Thyroid gland (tissue), 4 donors: ENCODE results near the gene RFX1. TPM values are rescaled to one million over a fixed set of nuclear protein-coding genes. Genes with fewer than 3 reads are reported as not detected.
"Not testable (repeated sequence)": the region's sequence is repeated elsewhere in the genome, so short reads cannot be mapped to it uniquely, and the experiment has no call there.

Experiments used
- DNase-seq, 2 donors: peaks; one replicate each; pipeline ENCODE4 v3.0.0-alpha.2; 2019
- H3K27ac ChIP-seq, 3 donors: fragments of 200-600 bp; sonication (generic); 1 replicate in 2 of 3; 2 replicates in 1 of 3; pipeline ENCODE4 v1.5.1; 2016 to 2019; ENCODE audit warnings: mild to moderate bottlenecking in 1 of 3, moderate library complexity in 1 of 3
- H3K27me3 ChIP-seq: fragments of 200-600 bp; sonication (generic); one replicate; pipeline ENCODE4 v1.5.1; 2019
- H3K36me3 ChIP-seq, 2 donors: fragments of 200-600 bp; sonication (generic); one replicate each; pipeline ENCODE4 v1.5.1; 2016 to 2019
- H3K4me1 ChIP-seq, 2 donors: fragments of 200-600 bp; sonication (generic); one replicate each; pipeline ENCODE4 v1.5.1; 2017 to 2019
- H3K4me3 ChIP-seq, 3 donors: fragments of 200-600 bp; sonication (generic); replicated peaks in 1 of 3; 1 replicate in 2 of 3; 2 replicates in 1 of 3; pipeline ENCODE4 v1.5.1; 2016; ENCODE audit warnings: mild to moderate bottlenecking in 1 of 3
- H3K9me3 ChIP-seq: fragments of 200-600 bp; sonication (generic); one replicate; pipeline ENCODE4 v1.5.1; 2017
- CTCF ChIP-seq, 6 experiments: fragments of 200-600 bp in 3 of 6; fragments of 450-650 bp in 3 of 6; sonication (generic) in 3 of 6; IDR thresholded peaks; one replicate each; pipeline ENCODE4 v1.5.1; 2016 to 2019; ENCODE audit warnings: antibody characterized with exemption in 6 of 6, mild to moderate bottlenecking in 2 of 6, inconsistent platforms in 1 of 6, moderate library complexity in 1 of 6
- POLR2A ChIP-seq, 2 donors: fragments of 450-650 bp; IDR thresholded peaks; one replicate each; pipeline ENCODE4 v1.6.1; 2017; ENCODE audit warnings: antibody characterized with exemption in 2 of 2, mild to moderate bottlenecking in 2 of 2, moderate library complexity in 1 of 2
- WGBS, 2 donors: methylation state at CpG; one replicate each; pipeline ENCODE4 v1.1.5; 2017; 5-methylcytosine and 5-hydroxymethylcytosine counted together
- intact Hi-C: fragments of 100-400 bp; cut with DNase I; formaldehyde crosslinking; loops from one replicate; pipeline ENCODE4 v1.15.1; 2023
- total RNA-seq, 4 donors: library from RNA; depleted of rRNA; stranded (reverse); fragments of >200 nt; gene quantifications; one replicate each; pipeline ENCODE4 v1.2.3, GENCODE V29; 2016

Gene RFX1
- total RNA-seq, 4 donors from 2014 or later = 4.8 to 9.1 (median 9.1) TPM

DNA sequence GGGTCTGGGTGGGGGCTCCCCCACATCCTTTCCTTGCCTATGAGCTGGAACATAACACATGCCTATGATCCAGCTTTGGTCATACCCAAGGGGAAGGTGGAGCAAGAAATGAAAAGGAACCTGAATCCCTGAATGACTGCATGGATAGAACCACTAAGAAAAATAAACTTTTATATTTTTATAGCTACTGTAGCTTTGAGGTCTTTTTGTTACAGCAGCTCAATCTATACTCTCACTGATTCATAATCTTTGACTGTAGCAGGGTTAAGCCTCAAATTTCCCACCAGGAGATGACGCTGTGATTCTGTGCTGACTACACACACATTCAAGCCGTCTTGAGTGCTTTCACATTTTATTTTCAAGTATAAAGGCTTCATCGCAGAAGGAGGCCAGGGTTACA lies 46.9 kb upstream of the RFX1 start:
- DNase-seq = no peak
- WGBS, 2 donors = 93 to 98% methylated on average over 3 of the region's 3 CpGs
- Histone ChIP-seq H3K4me3 (no peak overlapping the region), H3K9me3 (no peaks in the 10 kb centered on the region), H3K27ac (no peak overlapping the region), H3K36me3 (no peaks in the 10 kb centered on the region), H3K4me1 (peaks cover 4 to 10% of the 10 kb centered on the region in 2 donors), H3K27me3 (no peaks in the 10 kb centered on the region)
- TF ChIP-seq POLR2A (IDR thresholded peaks at IDR 0.05) (no peak), CTCF (IDR thresholded peaks at IDR 0.05) (no peak)
- intact Hi-C loops = no loop called here

- peaks cover 0 to 4% of the 10 kb centered on the region in 2 donors for H3K4me1 ChIP-seq
- TF ChIP-seq CTCF (IDR thresholded peaks at IDR 0.05) (no peak), POLR2A (IDR thresholded peaks at IDR 0.05) (no peak)
- H3K4me3 ChIP-seq = no peak overlapping the region
- H3K27me3 ChIP-seq = no peaks in the 10 kb centered on the region
- intact Hi-C loops = no loop called here
- no peaks in the 10 kb centered on the region for H3K36me3 ChIP-seq
- no peaks in the 10 kb centered on the region for H3K9me3 ChIP-seq
- no peak overlapping the region for H3K27ac ChIP-seq
- WGBS, 2 donors = 92 to 98% methylated on average over 6 of the region's 6 CpGs
- DNase-seq = no peak
These were observed 46.4 kb upstream of the RFX1 start for GRCh38 chr19:14052470-14052869.

GRCh38 chr19:14051980-14052379 lies 45.9 kb upstream of the RFX1 start:
- Histone ChIP-seq H3K36me3 (no peaks in the 10 kb centered on the region), H3K4me3 (no peak overlapping the region), H3K27ac (no peak overlapping the region), H3K4me1 (no peaks in the 10 kb centered on the region), H3K27me3 (no peaks in the 10 kb centered on the region), H3K9me3 (no peaks in the 10 kb centered on the region)
- intact Hi-C loops = no loop called here
- TF ChIP-seq CTCF (IDR thresholded peaks at IDR 0.05) (no peak), POLR2A (IDR thresholded peaks at IDR 0.05) (no peak)
- no peak for DNase-seq
- WGBS, 2 donors = 86 to 95% methylated on average over 3 to 8 of the region's 9 CpGs

GRCh38 chr19:14050961-14051360 lies 44.8 kb upstream of the RFX1 start:
- H3K4me1 ChIP-seq, H3K27ac ChIP-seq, H3K27me3 ChIP-seq, intact Hi-C loops, H3K36me3 ChIP-seq, H3K9me3 ChIP-seq, H3K4me3 ChIP-seq, DNase-seq: not testable (repeated sequence)
- 95 to 98% methylated on average over 11 of the region's 11 CpGs for WGBS, 2 donors

GRCh38 chr19:14050512-14050911 lies 44.4 kb upstream of the RFX1 start:
- no peaks in the 10 kb centered on the region for H3K27me3 ChIP-seq
- TF ChIP-seq POLR2A (IDR thresholded peaks at IDR 0.05) (no peak), CTCF (IDR thresholded peaks at IDR 0.05) (no peak)
- no peaks in the 10 kb centered on the region for H3K9me3 ChIP-seq
- H3K36me3 ChIP-seq = no peaks in the 10 kb centered on the region
- no peak overlapping the region for H3K4me3 ChIP-seq
- H3K27ac ChIP-seq = no peak overlapping the region
- DNase-seq = no peak
- WGBS, 2 donors = 99 to 100% methylated on average over 4 of the region's 4 CpGs
- H3K4me1 ChIP-seq = peaks cover 5 to 11% of the 10 kb centered on the region in 2 donors
- intact Hi-C loops = no loop called here
